Transverse colon (tissue), 3 donors: ENCODE results near the gene IL18BP.

Experiments used
- EP300 ChIP-seq: sonication (generic); formaldehyde crosslinking; IDR thresholded peaks from one replicate; pipeline ENCODE4 v1.6.1; 2017; ENCODE audit warnings: antibody characterized with exemption, low read depth
- POLR2AphosphoS5 ChIP-seq, 3 donors: sonication (generic); formaldehyde crosslinking; IDR thresholded peaks; one replicate each; pipeline ENCODE4 v1.6.1; 2016; ENCODE audit warnings: antibody characterized with exemption in 3 of 3

DNA sequence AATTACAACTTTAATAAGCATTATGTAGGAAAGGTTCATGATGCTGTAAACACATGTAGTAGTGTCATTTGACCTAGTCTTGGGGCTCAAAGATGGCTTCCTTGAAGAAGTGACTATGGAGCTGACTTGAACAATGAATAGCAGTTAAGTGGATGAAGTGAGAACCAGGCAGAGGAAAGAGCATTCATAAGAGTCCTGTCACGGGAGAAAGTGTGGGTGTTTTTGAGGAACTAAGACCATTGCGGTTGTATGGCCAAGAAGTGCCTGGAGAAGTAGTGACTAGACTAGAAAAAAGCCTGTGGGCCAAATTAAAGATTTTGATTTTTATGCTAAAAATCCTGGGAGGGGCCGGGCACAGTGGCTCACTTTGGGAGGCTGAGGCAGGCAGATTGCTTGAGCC, 7.2 kb upstream of the IL18BP start:
- no peak for TF ChIP-seq POLR2AphosphoS5 (IDR thresholded peaks at IDR 0.05)
- TF ChIP-seq EP300, result no peak
